B cell (primary cell): Measurements from ENCODE around the gene DNAH2. TPM values are rescaled to one million over a fixed set of nuclear protein-coding genes. Genes with fewer than 3 reads are reported as not detected.
A peak's percentile ranks its signal among the peaks of the same experiment; 100 is the strongest.

Experiments used
- ATAC-seq: fragments of 200-7000 bp; cut with Tn5 transposase; one replicate; pipeline ENCODE4 v1.10.0; 2021; ENCODE audit warnings: low read depth, mild to moderate bottlenecking, moderate number of reproducible peaks, moderate library complexity
- CTCF ChIA-PET: fragments of 350-600 bp; sonication (Branson Sonifier 250); formaldehyde crosslinking; loops from one replicate; lab custom pipeline; 2021; ENCODE audit warnings: antibody characterized with exemption, inconsistent platforms; lab: Charles Lee
- POLR2A ChIA-PET: fragments of 350-600 bp; sonication (Branson Sonifier 250); formaldehyde crosslinking; loops from one replicate; lab custom pipeline; 2021; ENCODE audit warnings: antibody characterized with exemption; lab: Charles Lee
- DNase-seq: peaks from one replicate; pipeline ENCODE4 v3.0.0; 2013
- H2AFZ ChIP-seq: 2 replicates; pipeline ENCODE4 v1.6.1; 2012; ENCODE audit warnings: mild to moderate bottlenecking, low read depth, low read length; ENCODE audit not compliant: insufficient read depth, poor library complexity, severe bottlenecking
- H3K27ac ChIP-seq, 2 donors: 1 replicate in 1 of 2; 2 replicates in 1 of 2; pipeline ENCODE4 v1.5.1; 2012 to 2013; ENCODE audit warnings: low read length in 2 of 2, mild to moderate bottlenecking in 2 of 2, moderate library complexity in 1 of 2
- H3K27me3 ChIP-seq, 4 experiments: fragments of 200-600 bp in 1 of 4; sonication (generic) in 1 of 4; replicated peaks in 1 of 4; 1 replicate in 2 of 4; 2 replicates in 2 of 4; pipeline versions ENCODE4 v1.6.1 to v1.7.0; 2013 to 2016; ENCODE audit warnings: low read length in 3 of 4, mild to moderate bottlenecking in 2 of 4, mixed read lengths in 1 of 4, moderate library complexity in 1 of 4; ENCODE audit not compliant: insufficient read depth in 4 of 4, control insufficient read depth in 3 of 4; ENCODE audit errors: control extremely low read depth in 1 of 4
- H3K36me3 ChIP-seq, 2 experiments: replicated peaks in 1 of 2; 1 replicate in 1 of 2; 2 replicates in 1 of 2; pipeline versions ENCODE4 v1.6.1 to v1.7.1; 2013; ENCODE audit warnings: low read length in 1 of 2; ENCODE audit not compliant: insufficient read depth in 2 of 2, control insufficient read depth in 1 of 2; ENCODE audit errors: control extremely low read depth in 1 of 2, extremely low read depth in 1 of 2
- H3K4me1 ChIP-seq, 2 donors: fragments of 200-600 bp in 1 of 2; sonication (generic) in 1 of 2; 1 replicate in 1 of 2; 2 replicates in 1 of 2; pipeline versions ENCODE4 v1.5.1 to v1.6.1; 2013 to 2017; ENCODE audit warnings: low read length in 2 of 2; ENCODE audit not compliant: control insufficient read depth in 2 of 2, insufficient read depth in 2 of 2
- H3K4me2 ChIP-seq: replicated peaks from 2 replicates; pipeline ENCODE3; 2012; ENCODE audit warnings: mild to moderate bottlenecking, low read depth, low read length; ENCODE audit not compliant: poor library complexity, severe bottlenecking
- H3K4me3 ChIP-seq, 5 experiments: fragments of 200-600 bp in 1 of 5; sonication (generic) in 1 of 5; 1 replicate in 3 of 5; 2 replicates in 2 of 5; pipeline versions ENCODE4 v1.5.1 to v1.7.0; 2011 to 2016; ENCODE audit warnings: low read length in 4 of 5, mild to moderate bottlenecking in 4 of 5, low read depth in 2 of 5, control low read depth in 1 of 5, moderate library complexity in 1 of 5; ENCODE audit not compliant: insufficient read depth in 1 of 5; ENCODE audit errors: control extremely low read depth in 1 of 5, extremely low read depth in 1 of 5
- H3K79me2 ChIP-seq: fragments of 200-600 bp; sonication (generic); one replicate; pipeline ENCODE4 v1.6.0; 2016; ENCODE audit warnings: low read length; ENCODE audit not compliant: control insufficient read depth, insufficient read depth
- H3K9ac ChIP-seq: fragments of 200-600 bp; sonication (generic); 2 replicates; pipeline ENCODE4 v1.6.1; 2017; ENCODE audit warnings: mild to moderate bottlenecking, low read length, moderate library complexity
- H3K9me3 ChIP-seq, 3 donors: one replicate each; pipeline versions ENCODE4 v1.6.1 to v1.7.1; 2013; ENCODE audit warnings: low read length in 2 of 3; ENCODE audit not compliant: control insufficient read depth in 2 of 3, insufficient read depth in 1 of 3; ENCODE audit errors: control extremely low read depth in 1 of 3
- H4K20me1 ChIP-seq: 2 replicates; pipeline ENCODE4 v1.6.0; 2012; ENCODE audit warnings: mild to moderate bottlenecking, low read length; ENCODE audit not compliant: insufficient read depth, control insufficient read depth, poor library complexity, severe bottlenecking
- H3K27ac Mint-ChIP-seq: one replicate; pipeline ENCODE4 v1.8.0; 2021; ENCODE audit warnings: mixed read lengths
- H3K27me3 Mint-ChIP-seq: one replicate; pipeline ENCODE4 v1.8.0; 2021; ENCODE audit warnings: mixed read lengths
- H3K4me1 Mint-ChIP-seq: one replicate; pipeline ENCODE4 v1.8.0; 2021; ENCODE audit warnings: mixed read lengths
- H3K4me3 Mint-ChIP-seq: one replicate; pipeline ENCODE4 v1.8.0; 2021; ENCODE audit warnings: mixed read lengths
- H3K9me3 Mint-ChIP-seq: one replicate; pipeline ENCODE4 v1.8.0; 2022; ENCODE audit warnings: mixed read lengths; ENCODE audit not compliant: insufficient read depth
- CTCF ChIP-seq: fragments of 200-600 bp; IDR thresholded peaks from one replicate; pipeline ENCODE4 v1.8.0; 2022; ENCODE audit warnings: antibody characterized with exemption, mild to moderate bottlenecking
- EZH2 ChIP-seq: IDR thresholded peaks from 2 replicates; pipeline ENCODE4 v1.6.1; 2012; ENCODE audit warnings: borderline replicate concordance, low read depth, mild to moderate bottlenecking, moderate library complexity, low read length; ENCODE audit not compliant: insufficient read depth, poor library complexity, severe bottlenecking
- WGBS: methylation state at CpG from one replicate; pipeline ENCODE4 v1.1.5; 2013; ENCODE audit warnings: missing lambda C conversion rate; ENCODE audit not compliant: insufficient coverage; 5-methylcytosine and 5-hydroxymethylcytosine counted together
- intact Hi-C: fragments of 100-400 bp; cut with micrococcal nuclease; formaldehyde crosslinking; loops from one replicate; pipeline ENCODE4 v1.10.0; 2022
- polyA plus RNA-seq: library from polyadenylated mRNA; depleted of rRNA; stranded (reverse); fragments of >200 nt; gene quantifications from 2 replicates; pipeline ENCODE4 v1.2.3, GENCODE V29; 2012
- total RNA-seq, 2 donors: library from RNA; stranded (reverse); fragments of 120-200 nt in 1 of 2; gene quantifications; 1 replicate in 1 of 2; 2 replicates in 1 of 2; pipeline versions ENCODE4 v1.2.3 to v1.2.4, GENCODE V29; 2013 to 2022

Gene DNAH2
- total and polyA plus RNA-seq, 2 donors (not counting 1 experiment from before 2014, with no cell fraction given): 0.03 TPM; not detected in 1

- Mint-ChIP-seq H3K4me3 (peak overlapping the region; percentile 99), H3K27me3 (peaks cover 7% of the 10 kb centered on the region), H3K27ac (peak overlapping the region; percentile 66), H3K9me3 (no peaks in the 10 kb centered on the region), H3K4me1 (peaks cover 64% of the 10 kb centered on the region)
- intact Hi-C loops: loop anchor here (10.0 kb wide), 2 partner anchors 823 to 1183 kb away; partner anchors contain the start of genes C17orf100, MED31 and RNASEK
- peaks cover 49 to 74% of the 10 kb centered on the region in 2 donors for H3K4me1 ChIP-seq
- ChIA-PET CTCF (interaction anchor here (0.9 to 5.3 kb wide), 12 partner anchors 10 to 219 kb away, joined by 3 to 53 read pairs (median 4); partner anchors contain the start of genes CNTROB, CYB5D1, NAA38 and RNF227), POLR2A (interaction anchor here (0.9 to 1.4 kb wide), 2 partner anchors 19 to 20 kb away, joined by 3 to 5 read pairs; partner anchors contain the start of genes CYB5D1 and NAA38)
- peak overlapping the region in 1 of 2 donors; percentile 93 for H3K27ac ChIP-seq
- peak overlapping the region; percentile 99 for H3K4me2 ChIP-seq
- no peak overlapping the region for H2AFZ ChIP-seq
- ATAC-seq: no peak
- no peak for TF ChIP-seq EZH2
- no peak for TF ChIP-seq CTCF
- H4K20me1 ChIP-seq: peaks cover 30% of the 10 kb centered on the region
- peak overlapping the region; percentile 83 for H3K9ac ChIP-seq
- peaks cover 0 to 2% (median 0%) of the 10 kb centered on the region in 4 experiments for H3K27me3 ChIP-seq
- peak overlapping the region in 3 of 5 experiments; percentile 7 to 17 (median 16) for H3K4me3 ChIP-seq
- peak; percentile 46 for DNase-seq
- peaks cover 30% of the 10 kb centered on the region for H3K79me2 ChIP-seq
- H3K36me3 ChIP-seq: no peaks in the 10 kb centered on the region
- WGBS: 24% methylated on average over 5 of the region's 8 CpGs
- peaks cover 0 to 4% (median 0%) of the 10 kb centered on the region in 3 donors for H3K9me3 ChIP-seq
Measured at GRCh38 chr17:7837408-7838088, 120.0 kb downstream of the DNAH2 start.
